Measurements from ENCODE around the gene WDSUB1.

WDSUB1 gene, protein sequence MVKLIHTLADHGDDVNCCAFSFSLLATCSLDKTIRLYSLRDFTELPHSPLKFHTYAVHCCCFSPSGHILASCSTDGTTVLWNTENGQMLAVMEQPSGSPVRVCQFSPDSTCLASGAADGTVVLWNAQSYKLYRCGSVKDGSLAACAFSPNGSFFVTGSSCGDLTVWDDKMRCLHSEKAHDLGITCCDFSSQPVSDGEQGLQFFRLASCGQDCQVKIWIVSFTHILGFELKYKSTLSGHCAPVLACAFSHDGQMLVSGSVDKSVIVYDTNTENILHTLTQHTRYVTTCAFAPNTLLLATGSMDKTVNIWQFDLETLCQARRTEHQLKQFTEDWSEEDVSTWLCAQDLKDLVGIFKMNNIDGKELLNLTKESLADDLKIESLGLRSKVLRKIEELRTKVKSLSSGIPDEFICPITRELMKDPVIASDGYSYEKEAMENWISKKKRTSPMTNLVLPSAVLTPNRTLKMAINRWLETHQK

DNA sequence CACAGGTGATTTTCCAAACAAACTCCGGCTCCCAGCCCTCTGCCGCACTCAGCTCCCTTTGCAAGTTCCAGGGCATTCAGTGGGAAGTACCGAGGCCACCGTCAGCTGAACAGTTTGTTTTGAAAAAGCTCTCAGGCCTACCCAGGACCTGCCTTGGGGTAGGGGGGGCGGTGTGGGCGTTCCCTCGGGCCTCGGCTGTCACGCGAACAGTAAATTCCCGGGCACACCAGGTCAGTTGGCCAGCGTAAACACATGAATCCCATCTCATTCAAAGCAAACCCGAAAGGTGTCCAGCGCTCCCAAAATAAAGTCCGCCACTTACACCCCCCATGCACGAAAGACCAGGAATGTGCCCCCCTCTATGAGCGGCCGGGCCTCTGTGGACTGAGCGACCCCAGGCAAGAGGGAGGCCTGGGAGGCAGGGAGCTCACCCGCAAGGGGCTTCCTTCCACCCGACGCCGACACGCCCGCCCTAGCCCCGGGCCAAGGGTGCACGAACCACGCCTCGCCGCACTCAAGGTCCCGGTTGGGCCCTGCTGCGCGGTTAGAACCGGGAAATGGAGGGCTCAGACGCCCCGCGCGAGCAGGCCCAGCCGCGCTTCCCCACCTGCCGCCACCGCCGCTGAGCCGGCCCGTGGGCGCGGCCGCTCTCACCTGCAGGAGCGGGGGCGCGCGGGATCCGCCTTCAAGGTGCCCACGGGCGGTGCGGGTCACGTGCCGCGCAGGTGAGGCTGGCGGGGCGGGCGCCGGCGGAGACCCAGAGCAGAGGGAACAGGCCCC lies at the start of gene WDSUB1:
Gene WDSUB1, minus strand, starts transcription at position 775 of the 780 bp plus-strand sequence. CDS start 3,634 bp downstream, outside the sequence.
- DNase-seq (ENCODE audit: extremely low spot score), result peak; percentile 31
- POLR2A ChIA-PET, result interaction anchor here (0.7 to 0.9 kb wide), 2 partner anchors 14 to 36 kb away, joined by 3 to 6 read pairs; no protein-coding TSS in a partner anchor
- TF ChIP-seq, protein P1, sequence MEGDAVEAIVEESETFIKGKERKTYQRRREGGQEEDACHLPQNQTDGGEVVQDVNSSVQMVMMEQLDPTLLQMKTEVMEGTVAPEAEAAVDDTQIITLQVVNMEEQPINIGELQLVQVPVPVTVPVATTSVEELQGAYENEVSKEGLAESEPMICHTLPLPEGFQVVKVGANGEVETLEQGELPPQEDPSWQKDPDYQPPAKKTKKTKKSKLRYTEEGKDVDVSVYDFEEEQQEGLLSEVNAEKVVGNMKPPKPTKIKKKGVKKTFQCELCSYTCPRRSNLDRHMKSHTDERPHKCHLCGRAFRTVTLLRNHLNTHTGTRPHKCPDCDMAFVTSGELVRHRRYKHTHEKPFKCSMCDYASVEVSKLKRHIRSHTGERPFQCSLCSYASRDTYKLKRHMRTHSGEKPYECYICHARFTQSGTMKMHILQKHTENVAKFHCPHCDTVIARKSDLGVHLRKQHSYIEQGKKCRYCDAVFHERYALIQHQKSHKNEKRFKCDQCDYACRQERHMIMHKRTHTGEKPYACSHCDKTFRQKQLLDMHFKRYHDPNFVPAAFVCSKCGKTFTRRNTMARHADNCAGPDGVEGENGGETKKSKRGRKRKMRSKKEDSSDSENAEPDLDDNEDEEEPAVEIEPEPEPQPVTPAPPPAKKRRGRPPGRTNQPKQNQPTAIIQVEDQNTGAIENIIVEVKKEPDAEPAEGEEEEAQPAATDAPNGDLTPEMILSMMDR (IDR thresholded peaks at IDR 0.05; ENCODE audit: control extremely low read depth, extremely low read depth, low read depth, missing control alignments), result no peak
- CTCF ChIA-PET, result interaction anchor here (0.9 to 2.5 kb wide), 7 partner anchors 12 to 684 kb away, joined by 3 to 7 read pairs (median 3); no protein-coding TSS in a partner anchor

DNA sequence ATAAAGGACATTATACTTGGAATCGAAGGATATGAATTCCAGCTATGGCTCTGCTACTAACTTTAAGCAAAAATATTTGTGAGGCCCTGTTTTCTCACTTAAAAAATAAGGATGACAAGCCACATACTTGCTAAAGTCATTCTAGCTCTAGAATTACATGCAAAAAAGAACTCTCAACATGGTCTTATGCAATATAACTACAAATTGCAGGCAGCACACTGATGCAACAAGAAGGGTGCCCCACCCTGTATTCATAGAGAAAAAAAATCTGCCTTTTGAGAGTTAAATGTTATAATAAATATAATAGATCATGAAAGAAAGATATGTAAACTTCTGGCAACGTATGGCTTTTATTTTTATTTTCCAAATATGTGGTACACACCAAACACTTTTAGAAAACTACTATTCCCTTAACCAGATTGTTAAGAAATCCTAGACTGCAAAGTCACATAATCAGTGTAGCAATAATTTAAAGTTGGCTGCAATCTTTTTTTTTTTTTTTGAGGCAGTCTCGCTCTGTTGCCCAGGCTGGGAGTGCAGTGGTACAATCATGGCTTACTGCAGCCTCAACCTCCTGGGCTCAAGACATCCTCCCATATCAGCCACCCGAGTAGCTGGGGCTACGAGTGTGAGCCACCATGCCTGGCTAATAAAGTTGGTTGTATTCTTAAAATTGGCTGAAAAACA lies 40.2 kb upstream of the WDSUB1 start:
- CTCF ChIA-PET, result interaction anchor here (1.4 to 1.5 kb wide), 2 partner anchors 12 to 24 kb away, joined by 3 to 4 read pairs; no protein-coding TSS in a partner anchor
- no peak for DNase-seq (ENCODE audit: extremely low spot score)
- TF ChIP-seq, protein P1 (IDR thresholded peaks at IDR 0.05; ENCODE audit: control extremely low read depth, extremely low read depth, low read depth, missing control alignments), result no peak
- POLR2A ChIA-PET, result no interaction called here

DNA sequence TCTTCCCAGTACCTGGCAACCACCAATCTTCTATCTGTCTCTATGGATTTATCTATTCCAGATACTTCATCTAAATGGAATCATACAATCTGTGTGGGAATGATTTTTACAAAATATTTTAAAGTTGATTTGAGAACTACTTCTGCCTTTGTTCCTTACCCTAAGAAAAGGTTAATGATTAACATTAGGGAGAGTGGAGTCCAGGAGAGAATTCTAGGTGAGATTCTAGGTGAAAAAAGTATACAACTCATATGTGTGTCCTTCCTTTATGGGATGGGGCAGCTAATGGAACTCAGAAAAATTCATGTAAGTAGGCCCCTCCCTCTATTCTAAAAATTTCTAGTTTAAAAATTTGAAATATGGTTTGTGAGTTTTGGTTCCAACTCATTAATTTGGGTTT lies 35.9 kb upstream of the WDSUB1 start:
- TF ChIP-seq, protein P1 (IDR thresholded peaks at IDR 0.05; ENCODE audit: control extremely low read depth, extremely low read depth, low read depth, missing control alignments), result no peak

DNA sequence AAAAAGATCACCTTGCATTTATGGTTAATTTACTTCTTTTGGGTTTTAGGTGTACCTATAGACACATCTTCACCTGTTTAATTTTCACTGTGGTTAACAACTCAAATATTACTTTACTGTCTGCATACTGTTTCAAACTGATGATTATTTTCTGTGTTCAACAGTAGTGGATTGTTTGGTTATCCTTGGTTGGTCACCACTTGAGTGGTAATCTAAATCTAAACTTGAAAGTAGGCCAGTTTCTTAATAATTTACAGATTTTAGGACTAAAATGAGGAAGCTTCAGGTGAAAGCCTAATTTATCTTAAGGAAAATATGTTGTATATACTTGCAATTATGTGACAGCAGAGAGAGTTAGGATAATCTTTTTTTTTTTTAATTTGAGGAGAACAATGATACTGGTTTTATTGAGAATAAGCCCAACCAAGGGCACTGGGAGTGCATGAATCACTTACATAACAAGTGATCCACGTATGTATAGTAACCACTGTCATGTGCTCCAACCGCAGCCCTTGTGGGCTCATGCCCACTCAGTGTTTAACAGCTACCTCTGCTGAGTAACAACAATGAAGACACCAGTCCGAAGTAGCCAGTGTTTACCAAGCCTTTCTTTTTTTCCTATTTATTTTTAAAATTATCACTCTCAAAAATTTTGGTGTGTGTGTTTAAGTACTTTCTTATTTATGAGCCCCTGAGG lies 31.0 kb upstream of the WDSUB1 start:
- ChIA-PET POLR2A (interaction anchor here (0.6 kb wide), 1 partner anchor 861 kb away, joined by 3 read pairs; the partner anchor contains the start of gene CCDC148), CTCF (no interaction called here)
- TF ChIP-seq, protein P1 (IDR thresholded peaks at IDR 0.05; ENCODE audit: control extremely low read depth, extremely low read depth, low read depth, missing control alignments), result no peak
- no peak for DNase-seq (ENCODE audit: extremely low spot score)

More for the DNA sequence above, 35.9 kb upstream of the WDSUB1 start:
- POLR2A ChIA-PET, result no interaction called here
- DNase-seq (ENCODE audit: extremely low spot score), result no peak
- CTCF ChIA-PET, result interaction anchor here (1.1 to 2.0 kb wide), 2 partner anchors 10 to 69 kb away, joined by 3 to 4 read pairs; no protein-coding TSS in a partner anchor

DNA sequence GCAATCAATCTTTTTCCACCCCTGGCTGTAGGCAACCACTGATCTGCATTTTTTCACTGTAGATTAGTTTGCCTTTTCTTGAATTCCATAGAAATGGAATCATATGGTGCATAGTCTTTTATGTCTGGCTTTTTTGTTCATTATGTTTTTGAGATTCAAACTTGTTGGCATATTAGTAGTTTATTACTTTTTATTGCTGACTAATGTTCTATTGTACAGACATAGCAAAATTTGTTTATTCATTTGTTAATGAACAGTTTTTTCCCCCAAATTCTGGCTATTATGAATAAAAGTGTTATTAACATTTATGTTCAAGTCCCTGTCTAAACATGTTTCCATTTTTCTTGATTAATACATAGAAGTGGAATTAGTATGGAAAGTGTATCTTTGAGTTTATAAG lies 21.4 kb upstream of the WDSUB1 start:
- TF ChIP-seq, protein P1 (IDR thresholded peaks at IDR 0.05; ENCODE audit: control extremely low read depth, extremely low read depth, low read depth, missing control alignments), result no peak
- DNase-seq (ENCODE audit: extremely low spot score), result no peak
- ChIA-PET CTCF (no interaction called here), POLR2A (no interaction called here)

Data from GM10248 (cell line).